ENCODE measurements around the gene MAST3. TPM values are rescaled to one million over a fixed set of nuclear protein-coding genes. Genes with fewer than 3 reads are reported as not detected.
A peak's percentile ranks its signal among the peaks of the same experiment; 100 is the strongest.

The MAST3 gene
- total RNA-seq, 2 donors from 2014 or later = 5.8 to 7.5 TPM

DNA sequence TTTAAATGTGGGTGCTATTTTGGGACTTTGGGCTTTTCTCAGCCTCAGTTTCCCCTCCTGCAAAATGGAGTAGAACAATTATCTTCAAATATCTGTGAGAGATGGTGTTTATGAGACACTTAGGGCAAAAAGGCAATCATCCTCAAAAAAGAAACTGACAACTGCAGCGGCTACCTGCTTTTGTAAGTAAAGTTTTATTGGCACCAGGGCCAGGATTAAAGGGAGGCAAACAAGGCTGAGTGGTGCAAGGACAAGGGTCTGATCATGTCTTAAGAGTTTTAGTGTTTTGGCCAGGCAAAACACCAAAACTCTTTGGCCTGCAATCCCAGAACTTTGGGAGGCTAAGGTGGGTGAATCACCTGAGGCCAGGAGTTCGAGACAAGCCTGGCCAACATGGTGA, 1.3 kb upstream of the MAST3 start:
- H3K4me1 ChIP-seq = peaks cover 0 to 21% of the 10 kb centered on the region in 2 donors
- TF ChIP-seq, protein P1, sequence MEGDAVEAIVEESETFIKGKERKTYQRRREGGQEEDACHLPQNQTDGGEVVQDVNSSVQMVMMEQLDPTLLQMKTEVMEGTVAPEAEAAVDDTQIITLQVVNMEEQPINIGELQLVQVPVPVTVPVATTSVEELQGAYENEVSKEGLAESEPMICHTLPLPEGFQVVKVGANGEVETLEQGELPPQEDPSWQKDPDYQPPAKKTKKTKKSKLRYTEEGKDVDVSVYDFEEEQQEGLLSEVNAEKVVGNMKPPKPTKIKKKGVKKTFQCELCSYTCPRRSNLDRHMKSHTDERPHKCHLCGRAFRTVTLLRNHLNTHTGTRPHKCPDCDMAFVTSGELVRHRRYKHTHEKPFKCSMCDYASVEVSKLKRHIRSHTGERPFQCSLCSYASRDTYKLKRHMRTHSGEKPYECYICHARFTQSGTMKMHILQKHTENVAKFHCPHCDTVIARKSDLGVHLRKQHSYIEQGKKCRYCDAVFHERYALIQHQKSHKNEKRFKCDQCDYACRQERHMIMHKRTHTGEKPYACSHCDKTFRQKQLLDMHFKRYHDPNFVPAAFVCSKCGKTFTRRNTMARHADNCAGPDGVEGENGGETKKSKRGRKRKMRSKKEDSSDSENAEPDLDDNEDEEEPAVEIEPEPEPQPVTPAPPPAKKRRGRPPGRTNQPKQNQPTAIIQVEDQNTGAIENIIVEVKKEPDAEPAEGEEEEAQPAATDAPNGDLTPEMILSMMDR (IDR thresholded peaks at IDR 0.05) = no peak

DNA sequence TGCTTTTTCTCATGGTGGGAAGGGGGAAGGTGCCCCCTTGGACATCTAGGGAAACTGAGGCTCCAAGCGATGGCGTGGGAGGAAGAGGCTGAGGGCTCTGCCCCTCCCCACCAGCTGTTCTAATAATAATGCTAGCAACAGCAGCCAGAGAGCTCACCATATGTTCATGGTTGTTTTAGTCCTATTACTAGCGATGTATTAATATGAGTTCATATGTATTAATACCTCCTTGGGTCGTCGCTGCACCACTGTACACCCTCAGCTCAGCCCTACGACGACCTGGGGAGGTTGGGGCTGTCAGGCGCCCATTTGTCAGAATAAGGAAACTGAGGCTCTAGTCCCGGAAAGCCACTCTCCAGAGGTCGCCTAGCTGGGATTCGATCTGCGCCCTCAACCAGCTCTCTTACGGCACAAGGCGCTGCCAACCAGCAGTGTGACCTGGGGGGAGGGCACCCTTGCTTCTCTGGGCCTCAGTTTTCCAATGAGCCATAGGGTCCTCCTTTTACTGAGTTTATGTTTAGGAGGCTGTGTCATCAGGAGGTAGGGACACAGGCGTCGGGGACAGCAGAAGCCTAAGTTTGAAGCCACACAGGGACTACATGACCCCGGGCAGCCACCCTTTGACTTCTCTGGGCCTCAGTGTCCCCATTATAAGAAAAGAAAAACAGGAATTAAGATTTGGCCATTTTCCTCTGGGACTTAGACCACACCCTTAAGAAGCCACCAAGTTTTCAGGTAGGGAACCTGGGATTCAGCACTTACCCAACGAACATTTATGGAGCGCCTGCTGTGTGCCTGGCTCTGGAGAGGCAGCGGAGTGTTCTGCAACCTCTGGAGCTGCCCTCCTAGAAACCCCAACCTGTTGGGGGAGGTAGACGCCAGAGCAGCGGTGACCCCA, 664 bp downstream of the MAST3 start:
- H3K27me3 ChIP-seq = peaks cover 0 to 9% of the 10 kb centered on the region in 2 donors
- DNase-seq (ENCODE audit: low spot score) = no peak
- no peaks in the 10 kb centered on the region for H3K36me3 ChIP-seq
- no peak overlapping the region for H3K27ac ChIP-seq
- TF ChIP-seq, protein P1 (IDR thresholded peaks at IDR 0.05) = no peak
- no peaks in the 10 kb centered on the region for H3K9me3 ChIP-seq
- H3K4me3 ChIP-seq = peak overlapping the region; percentile 27 to 45
- H3K4me1 ChIP-seq = peaks cover 0 to 21% of the 10 kb centered on the region in 2 donors

More for the DNA sequence above, 1.3 kb upstream of the MAST3 start:
- no peak overlapping the region for H3K27ac ChIP-seq
- H3K27me3 ChIP-seq = peaks cover 0 to 9% of the 10 kb centered on the region in 2 donors
- no peak overlapping the region for H3K4me3 ChIP-seq
- no peaks in the 10 kb centered on the region for H3K36me3 ChIP-seq
- DNase-seq (ENCODE audit: low spot score) = no peak
- no peaks in the 10 kb centered on the region for H3K9me3 ChIP-seq

DNA sequence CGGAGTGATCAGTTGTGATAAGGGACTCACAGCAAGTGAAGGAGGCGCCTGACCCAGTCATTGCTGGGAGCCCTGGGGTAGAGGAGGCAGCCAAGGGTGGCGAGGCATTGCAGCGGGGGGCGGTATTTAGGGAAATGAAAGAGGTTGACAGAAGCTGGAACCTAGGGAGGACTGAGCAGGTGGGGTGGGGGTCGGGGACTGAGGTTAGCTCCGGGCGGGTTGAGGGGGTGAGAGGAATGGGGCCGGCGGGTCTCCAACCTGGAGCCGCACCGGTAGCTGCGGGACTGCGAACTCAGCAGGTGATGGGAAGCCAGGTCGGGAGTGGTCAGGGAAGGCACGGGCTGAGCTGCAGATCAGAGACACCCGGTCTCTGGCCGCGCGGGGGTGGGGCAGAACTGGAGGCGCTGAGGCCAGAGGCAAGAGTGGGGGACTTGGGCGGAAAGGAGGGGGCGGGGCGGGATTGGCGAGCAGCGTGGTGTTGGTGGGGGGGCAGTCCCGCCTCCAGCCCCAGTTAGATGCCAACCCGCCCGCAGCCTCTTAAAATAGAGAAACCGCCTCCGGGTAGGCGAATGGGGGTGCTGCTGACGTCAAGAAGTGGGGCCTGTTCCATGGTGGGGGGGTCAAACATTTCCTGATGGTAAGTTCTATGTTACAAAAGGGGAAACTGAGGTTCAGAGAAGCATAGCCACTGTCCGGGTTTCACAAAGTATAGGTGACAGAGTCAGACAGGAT, 1.5 kb downstream of the MAST3 start:
- Histone ChIP-seq H3K36me3 (no peaks in the 10 kb centered on the region), H3K4me3 (peak overlapping the region in 1 of 2 donors; percentile 12), H3K9me3 (no peaks in the 10 kb centered on the region), H3K4me1 (peaks cover 0 to 21% of the 10 kb centered on the region in 2 donors), H3K27me3 (peaks cover 0 to 9% of the 10 kb centered on the region in 2 donors), H3K27ac (no peak overlapping the region)
- DNase-seq (ENCODE audit: low spot score) = no peak
- TF ChIP-seq, protein P1 (IDR thresholded peaks at IDR 0.05) = no peak

DNA sequence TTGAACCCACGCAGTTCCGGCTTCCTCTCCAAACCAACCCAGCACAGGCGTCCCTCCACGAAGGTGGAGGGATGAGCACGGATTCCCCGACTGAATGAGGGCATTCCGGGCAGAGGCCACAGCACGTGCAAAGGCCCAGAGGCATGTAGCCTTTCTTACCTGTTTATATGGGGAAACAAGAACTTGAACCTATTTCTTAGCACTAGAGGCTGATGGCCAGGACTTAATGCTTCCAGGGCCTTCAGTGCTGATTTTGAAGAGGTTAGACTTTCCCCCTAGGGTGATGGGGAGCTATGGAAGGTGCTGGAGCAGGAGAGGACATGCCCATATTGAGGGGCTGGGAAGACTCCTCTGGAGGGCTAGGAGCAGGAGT, 2.0 kb downstream of the MAST3 start:
- Histone ChIP-seq H3K4me1 (peaks cover 0 to 27% of the 10 kb centered on the region in 2 donors), H3K4me3 (no peak overlapping the region), H3K27me3 (peaks cover 0 to 9% of the 10 kb centered on the region in 2 donors), H3K27ac (no peak overlapping the region), H3K36me3 (no peaks in the 10 kb centered on the region), H3K9me3 (no peaks in the 10 kb centered on the region)
- TF ChIP-seq, protein P1 (IDR thresholded peaks at IDR 0.05) = no peak
- DNase-seq (ENCODE audit: low spot score) = no peak

DNA sequence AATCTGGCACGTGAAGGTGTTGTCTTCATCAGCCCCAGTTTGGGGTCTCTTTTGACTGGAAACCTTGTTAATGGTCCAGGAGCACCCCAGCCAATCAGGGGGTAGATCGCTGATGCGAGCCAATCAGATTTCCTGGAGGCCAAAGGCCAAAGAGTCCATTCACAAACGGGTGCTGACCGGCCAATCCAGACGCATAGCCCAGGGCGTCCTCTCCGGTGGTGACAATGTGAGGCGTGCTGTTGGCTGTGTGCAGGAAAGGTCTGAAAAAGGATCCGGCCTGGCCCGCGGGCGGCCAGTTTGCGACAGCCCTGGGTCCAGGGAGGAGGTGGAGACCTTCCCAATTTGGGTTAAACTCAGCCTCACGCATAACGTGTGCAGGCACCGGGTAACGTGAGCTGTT, 3.1 kb downstream of the MAST3 start:
- Histone ChIP-seq H3K4me3 (no peak overlapping the region), H3K27ac (no peak overlapping the region), H3K9me3 (no peaks in the 10 kb centered on the region), H3K27me3 (peaks cover 0 to 9% of the 10 kb centered on the region in 2 donors), H3K36me3 (no peaks in the 10 kb centered on the region), H3K4me1 (peaks cover 0 to 30% of the 10 kb centered on the region in 2 donors)
- TF ChIP-seq, protein P1 (IDR thresholded peaks at IDR 0.05) = no peak
- no peak for DNase-seq (ENCODE audit: low spot score)

Measured in right atrium auricular region (tissue), 2 donors.